Endothelial cell of umbilical vein (primary cell): ENCODE results near the gene RNF11. TPM values are rescaled to one million over a fixed set of nuclear protein-coding genes. Genes with fewer than 3 reads are reported as not detected.

Source experiments
- BruUV-seq: library from RNA; stranded (reverse); fragments of 400-500 nt; replicated peaks from 2 replicates; lab custom pipeline; 2021; lab: Mats Ljungman, UMichigan
- CTCF ChIA-PET: fragments of 300-600, 350-600 bp; sonication (Branson Sonifier 250); formaldehyde crosslinking; loops from one replicate; lab custom pipeline; 2021; ENCODE audit warnings: antibody characterized with exemption, inconsistent platforms; lab: Charles Lee
- POLR2A ChIA-PET: fragments of 300-600, 350-600 bp; sonication (Branson Sonifier 250); formaldehyde crosslinking; loops from one replicate; lab custom pipeline; 2021; ENCODE audit warnings: antibody characterized with exemption, inconsistent platforms; lab: Charles Lee
- DNase-seq: peaks from one replicate; pipeline ENCODE4 v3.0.0-alpha.2; 2011; ENCODE audit warnings: low read depth, low spot score
- FAIRE-seq: peaks from 2 replicates; lab custom pipeline; 2011; peaks lifted over from hg19 to GRCh38; lab: Jason Lieb, UNC
- H2AFZ ChIP-seq: 2 replicates; pipeline ENCODE4 v1.6.0; 2012; ENCODE audit warnings: low read depth, low read length, control low read depth, inconsistent platforms
- H3K27ac ChIP-seq: 2 replicates; pipeline ENCODE4 v1.5.1; 2011; ENCODE audit warnings: low read depth, mild to moderate bottlenecking, control low read depth, low read length, moderate library complexity; ENCODE audit not compliant: insufficient read depth
- H3K27me3 ChIP-seq, 2 experiments: 2 replicates each; pipeline versions ENCODE4 v1.6.0 to v1.6.1; 2011; ENCODE audit warnings: low read length in 2 of 2, mixed read lengths in 1 of 2; ENCODE audit not compliant: control insufficient read depth in 2 of 2, insufficient read depth in 2 of 2
- H3K36me3 ChIP-seq, 2 experiments: 2 replicates in 1 of 2; 3 replicates in 1 of 2; pipeline ENCODE4 v1.5.1; 2011; ENCODE audit warnings: low read length in 2 of 2, mild to moderate bottlenecking in 1 of 2, moderate library complexity in 1 of 2; ENCODE audit not compliant: control insufficient read depth in 2 of 2, insufficient read depth in 2 of 2; ENCODE audit errors: extremely low read depth in 1 of 2
- H3K4me1 ChIP-seq: 3 replicates; pipeline ENCODE4 v1.5.1; 2011; ENCODE audit warnings: mild to moderate bottlenecking, low read length; ENCODE audit not compliant: control insufficient read depth, insufficient read depth; ENCODE audit errors: extremely low read depth
- H3K4me2 ChIP-seq: 2 replicates; pipeline ENCODE4 v1.6.1; 2011; ENCODE audit warnings: low read length, control low read depth, mixed read lengths; ENCODE audit not compliant: insufficient read depth
- H3K4me3 ChIP-seq, 3 experiments: fragments of 200-600 bp in 1 of 3; sonication (generic), shearing (Covaris generic) in 1 of 3; replicated peaks in 1 of 3; 2 replicates each; pipeline ENCODE4 v1.5.1; 2011 to 2016; ENCODE audit warnings: control low read depth in 3 of 3, low read length in 3 of 3, mild to moderate bottlenecking in 2 of 3, inconsistent platforms in 1 of 3, low read depth in 1 of 3, moderate library complexity in 1 of 3; ENCODE audit not compliant: insufficient read depth in 1 of 3
- H3K79me2 ChIP-seq: 2 replicates; pipeline ENCODE4 v1.6.0; 2012; ENCODE audit warnings: low read length, inconsistent platforms; ENCODE audit not compliant: control insufficient read depth, insufficient read depth
- H3K9ac ChIP-seq: replicated peaks from 2 replicates; pipeline ENCODE3; 2011; ENCODE audit warnings: low read length, control low read depth; ENCODE audit not compliant: insufficient read depth; ENCODE audit errors: extremely low read depth
- H3K9me1 ChIP-seq: replicated peaks from 3 replicates; pipeline ENCODE4 v1.6.0; 2011; ENCODE audit warnings: mild to moderate bottlenecking, low read length; ENCODE audit not compliant: control insufficient read depth, insufficient read depth; ENCODE audit errors: extremely low read depth
- H3K9me3 ChIP-seq: replicated peaks from 2 replicates; pipeline ENCODE4 v1.5.1; 2012; ENCODE audit warnings: low read length, inconsistent platforms; ENCODE audit not compliant: control insufficient read depth, insufficient read depth
- H4K20me1 ChIP-seq: replicated peaks from 2 replicates; pipeline ENCODE3; 2011; ENCODE audit warnings: mild to moderate bottlenecking, low read length; ENCODE audit not compliant: control insufficient read depth, insufficient read depth; ENCODE audit errors: extremely low read depth
- CTCF ChIP-seq, 2 donors: IDR thresholded peaks; 1 replicate in 1 of 2; 2 replicates in 1 of 2; pipeline ENCODE4 v1.5.1; 2011; ENCODE audit warnings: low read length in 2 of 2, mild to moderate bottlenecking in 2 of 2, moderate library complexity in 2 of 2, control low read depth in 1 of 2, inconsistent platforms in 1 of 2, low read depth in 1 of 2; ENCODE audit not compliant: insufficient read depth in 1 of 2; ENCODE audit errors: extremely low read depth in 1 of 2
- EZH2 ChIP-seq: IDR thresholded peaks from 2 replicates; pipeline ENCODE4 v1.6.1; 2012; ENCODE audit warnings: borderline replicate concordance, low read depth, mild to moderate bottlenecking, moderate library complexity, low read length, inconsistent platforms; ENCODE audit not compliant: severe bottlenecking
- FOS ChIP-seq: IDR thresholded peaks from 2 replicates; pipeline ENCODE4 v1.6.1; 2011; ENCODE audit warnings: mild to moderate bottlenecking, low read length, moderate library complexity, borderline replicate concordance; ENCODE audit not compliant: insufficient read depth
- GATA2 ChIP-seq: IDR thresholded peaks from 2 replicates; pipeline ENCODE4 v1.7.0; 2011; ENCODE audit warnings: low read depth, mild to moderate bottlenecking, moderate library complexity, mixed read lengths, low read length; ENCODE audit not compliant: insufficient read length, insufficient read depth
- JUN ChIP-seq: IDR thresholded peaks from 2 replicates; pipeline ENCODE4 v1.6.1; 2011; ENCODE audit warnings: borderline replicate concordance, low read depth; ENCODE audit not compliant: insufficient read length, insufficient read depth
- POLR2A ChIP-seq: IDR thresholded peaks from 2 replicates; pipeline ENCODE4 v1.6.1; 2012; ENCODE audit warnings: low read depth, mild to moderate bottlenecking, control low read depth, low read length
- POLR2AphosphoS5 ChIP-seq: IDR thresholded peaks from 2 replicates; pipeline ENCODE4 v1.6.1; 2012; ENCODE audit warnings: low read depth, mild to moderate bottlenecking, control low read depth, low read length, moderate library complexity; ENCODE audit not compliant: insufficient read depth
- dilution Hi-C: fragments of 300-500 bp; cut with MboI; formaldehyde crosslinking; loops from one replicate; pipeline ENCODE4 v1.15.0; 2019; ENCODE audit warnings: low sequenced_read_pairs; ENCODE audit not compliant: extremely low pct_ligation_motif_present
- intact Hi-C: fragments of 100-400 bp; cut with micrococcal nuclease; formaldehyde crosslinking; loops from one replicate; pipeline ENCODE4 v1.10.0; 2022
- polyA plus RNA-seq, 4 experiments: library from polyadenylated mRNA; depleted of rRNA in 3 of 4; stranded (reverse) in 3 of 4; unstranded in 1 of 4; fragments of >200 nt; gene quantifications; 2 replicates each; pipeline versions ENCODE4 v1.2.1 to v1.2.3, GENCODE V29; 2011 to 2012; ENCODE audit warnings: missing spikeins in 1 of 4
- total RNA-seq: library from RNA; stranded (reverse); gene quantifications from 2 replicates; pipeline ENCODE4 v1.2.3, GENCODE V29; 2021

RNF11 gene
- total and polyA plus RNA-seq, 2 donors (not counting 3 experiments of a cell fraction or from before 2014, with no cell fraction given): 75.2 to 82.9 TPM

- FAIRE-seq (peak; percentile 66), DNase-seq (no peak)
- H3K27me3 ChIP-seq: no peaks in the 10 kb centered on the region
- no peaks in the 10 kb centered on the region for H3K9me3 ChIP-seq
- TF ChIP-seq JUN (peak; percentile 7), CTCF (IDR thresholded peaks at IDR 0.05; ENCODE audit: extremely low read depth in 1 of 2, insufficient read depth in 1 of 2, low read depth in 1 of 2, low read length in 2 of 2) (no peak), POLR2A (no peak), POLR2AphosphoS5 (no peak), EZH2 (no peak), FOS (peak; percentile 57), GATA2 (no peak)
- dilution Hi-C loops: no loop called here
- H3K27ac ChIP-seq: no peak overlapping the region
- no peaks in the 10 kb centered on the region for H3K9me1 ChIP-seq
- POLR2A ChIA-PET: no interaction called here
- BruUV-seq: no TSS peak
- no peak overlapping the region for H3K9ac ChIP-seq
- peaks cover 98% of the 10 kb centered on the region for H3K79me2 ChIP-seq
- CTCF ChIA-PET: interaction anchor here (1.3 kb wide), 1 partner anchor 54 kb away, joined by 4 read pairs; no protein-coding TSS in a partner anchor
- H3K36me3 ChIP-seq: no peaks in the 10 kb centered on the region
- peaks cover 18% of the 10 kb centered on the region for H3K4me1 ChIP-seq
- peak overlapping the region; percentile 12 for H3K4me2 ChIP-seq
- H2AFZ ChIP-seq: no peak overlapping the region
- intact Hi-C loops: no loop called here
- H4K20me1 ChIP-seq: peaks cover 3% of the 10 kb centered on the region
- no peak overlapping the region for H3K4me3 ChIP-seq
Observed at GRCh38 chr1:51242546-51242945, 6.5 kb downstream of the RNF11 start.
